Esophagus muscularis mucosa (tissue), 4 donors: ENCODE results near the gene MYH1.

Source experiments
- CTCF ChIP-seq, 3 experiments: fragments of 200-600 bp in 2 of 3; fragments of 450-650 bp in 1 of 3; sonication (generic) in 2 of 3; IDR thresholded peaks; one replicate each; pipeline ENCODE4 v1.5.1; 2017 to 2019; ENCODE audit warnings: antibody characterized with exemption in 3 of 3, mild to moderate bottlenecking in 2 of 3, moderate library complexity in 1 of 3
- EP300 ChIP-seq: sonication (generic); formaldehyde crosslinking; IDR thresholded peaks from one replicate; pipeline ENCODE4 v1.6.1; 2017; ENCODE audit warnings: antibody characterized with exemption
- POLR2A ChIP-seq: fragments of 450-650 bp; IDR thresholded peaks from one replicate; pipeline ENCODE4 v1.6.1; 2017; ENCODE audit warnings: antibody characterized with exemption, moderate library complexity, mild to moderate bottlenecking, low read depth

- TF ChIP-seq EP300 (no peak), CTCF (IDR thresholded peaks at IDR 0.05) (no peak), POLR2A (no peak)
Observed at GRCh38 chr17:10550014-10550413, 31.7 kb upstream of the MYH1 start.
